ENCODE data around the gene ELMOD3. TPM values are rescaled to one million over a fixed set of nuclear protein-coding genes. Genes with fewer than 3 reads are reported as not detected.
A peak's percentile ranks its signal among the peaks of the same experiment; 100 is the strongest.

Gene ELMOD3
- total RNA-seq, 1 donor from 2014 or later: 25.4 TPM

DNA sequence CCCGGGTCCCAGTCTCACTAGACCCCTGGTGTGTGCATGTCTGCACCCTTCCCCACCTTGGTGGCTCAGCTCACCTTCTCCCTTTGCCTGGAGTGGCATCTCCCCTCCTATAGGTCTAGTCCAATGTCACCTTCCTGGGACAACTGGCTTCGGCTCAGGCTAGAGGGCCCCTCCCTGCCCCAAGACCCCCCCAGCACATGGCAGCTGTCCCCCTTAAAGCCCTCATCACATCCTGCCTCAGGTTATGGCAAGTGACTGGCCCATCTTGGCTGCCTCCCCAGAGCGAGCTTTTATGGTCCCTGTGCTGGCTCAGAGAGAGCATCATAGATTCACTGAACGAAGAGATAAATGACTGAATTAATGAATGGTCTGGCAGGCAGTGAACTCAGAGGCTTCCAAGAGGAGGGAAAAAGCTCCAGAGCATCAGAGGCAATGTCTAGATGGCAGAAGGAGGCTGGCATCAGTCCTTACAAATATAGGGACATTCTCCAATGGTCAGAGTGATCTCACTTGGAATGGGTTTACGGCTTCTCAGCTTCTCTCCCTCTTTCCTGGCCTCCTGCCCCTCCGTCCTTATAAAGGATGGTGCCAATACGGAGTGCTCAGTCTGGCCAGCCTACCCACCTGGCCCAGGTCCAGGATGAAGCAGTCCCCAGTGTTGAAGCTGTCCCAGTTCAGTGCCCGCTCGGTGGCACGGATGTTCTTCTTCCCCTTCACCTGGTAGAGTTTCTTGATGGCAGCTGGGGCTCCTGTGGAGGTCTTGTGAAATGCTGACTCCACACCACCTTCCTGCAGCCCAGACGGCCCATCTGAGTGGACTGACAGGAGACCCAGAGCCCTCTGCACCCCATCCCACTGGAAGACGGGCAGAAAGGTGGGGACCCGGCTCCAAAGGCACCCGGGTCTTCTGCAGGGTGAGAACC, 46.2 kb downstream of the ELMOD3 start:
- Mint-ChIP-seq H3K27me3 (no peaks in the 10 kb centered on the region), H3K36me3 (ENCODE audit: low read depth) (peaks cover 72% of the 10 kb centered on the region), H3K4me1 (peaks cover 31% of the 10 kb centered on the region), H3K9me3 (no peaks in the 10 kb centered on the region), H3K4me3 (no peak overlapping the region), H3K27ac (no peak overlapping the region)
- ChIA-PET CTCF (interaction anchor here (1.4 kb wide), 1 partner anchor 151 kb away, joined by 3 read pairs; no protein-coding TSS in a partner anchor), POLR2A (interaction anchor here (0.6 to 2.1 kb wide), 6 partner anchors 9 to 195 kb away, joined by 3 to 7 read pairs (median 5); partner anchors contain the start of genes CAPG and RNF181)
- TF ChIP-seq, protein P1, sequence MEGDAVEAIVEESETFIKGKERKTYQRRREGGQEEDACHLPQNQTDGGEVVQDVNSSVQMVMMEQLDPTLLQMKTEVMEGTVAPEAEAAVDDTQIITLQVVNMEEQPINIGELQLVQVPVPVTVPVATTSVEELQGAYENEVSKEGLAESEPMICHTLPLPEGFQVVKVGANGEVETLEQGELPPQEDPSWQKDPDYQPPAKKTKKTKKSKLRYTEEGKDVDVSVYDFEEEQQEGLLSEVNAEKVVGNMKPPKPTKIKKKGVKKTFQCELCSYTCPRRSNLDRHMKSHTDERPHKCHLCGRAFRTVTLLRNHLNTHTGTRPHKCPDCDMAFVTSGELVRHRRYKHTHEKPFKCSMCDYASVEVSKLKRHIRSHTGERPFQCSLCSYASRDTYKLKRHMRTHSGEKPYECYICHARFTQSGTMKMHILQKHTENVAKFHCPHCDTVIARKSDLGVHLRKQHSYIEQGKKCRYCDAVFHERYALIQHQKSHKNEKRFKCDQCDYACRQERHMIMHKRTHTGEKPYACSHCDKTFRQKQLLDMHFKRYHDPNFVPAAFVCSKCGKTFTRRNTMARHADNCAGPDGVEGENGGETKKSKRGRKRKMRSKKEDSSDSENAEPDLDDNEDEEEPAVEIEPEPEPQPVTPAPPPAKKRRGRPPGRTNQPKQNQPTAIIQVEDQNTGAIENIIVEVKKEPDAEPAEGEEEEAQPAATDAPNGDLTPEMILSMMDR (IDR thresholded peaks at IDR 0.05): no peak
- ATAC-seq (ENCODE audit: low read depth) (no peak), DNase-seq (no peak)
- intact Hi-C loops (cut with micrococcal nuclease): no loop called here

DNA sequence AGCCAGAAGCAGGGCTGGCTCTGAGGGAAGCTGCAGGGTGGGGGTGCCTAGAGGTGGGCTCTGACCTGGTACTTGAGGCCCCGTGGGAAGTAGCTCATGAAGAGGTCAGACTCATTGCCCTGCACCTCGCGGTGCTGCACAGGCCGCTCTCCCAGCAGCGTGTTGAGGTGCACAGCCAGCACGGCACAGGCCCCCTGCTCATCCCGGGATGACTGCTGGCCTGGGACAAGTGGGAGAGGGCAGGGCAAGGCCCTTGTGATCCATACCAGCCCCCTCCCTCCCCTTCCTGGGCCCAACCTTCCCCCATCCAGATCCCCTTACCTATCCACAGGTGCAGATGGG, 46.9 kb downstream of the ELMOD3 start:
- DNase-seq: no peak
- ATAC-seq (ENCODE audit: low read depth): no peak
- Mint-ChIP-seq H3K27me3 (no peaks in the 10 kb centered on the region), H3K4me3 (no peak overlapping the region), H3K9me3 (no peaks in the 10 kb centered on the region), H3K4me1 (peaks cover 37% of the 10 kb centered on the region), H3K36me3 (ENCODE audit: low read depth) (peaks cover 65% of the 10 kb centered on the region), H3K27ac (no peak overlapping the region)
- CTCF ChIA-PET: interaction anchor here (1.4 kb wide), 1 partner anchor 150 kb away, joined by 3 read pairs; no protein-coding TSS in a partner anchor
- TF ChIP-seq, protein P1 (IDR thresholded peaks at IDR 0.05): no peak
- POLR2A ChIA-PET: interaction anchor here (0.6 to 1.4 kb wide), 7 partner anchors 9 to 194 kb away, joined by 3 to 8 read pairs (median 5); partner anchors contain the start of gene RNF181
- intact Hi-C loops (cut with micrococcal nuclease): no loop called here

DNA sequence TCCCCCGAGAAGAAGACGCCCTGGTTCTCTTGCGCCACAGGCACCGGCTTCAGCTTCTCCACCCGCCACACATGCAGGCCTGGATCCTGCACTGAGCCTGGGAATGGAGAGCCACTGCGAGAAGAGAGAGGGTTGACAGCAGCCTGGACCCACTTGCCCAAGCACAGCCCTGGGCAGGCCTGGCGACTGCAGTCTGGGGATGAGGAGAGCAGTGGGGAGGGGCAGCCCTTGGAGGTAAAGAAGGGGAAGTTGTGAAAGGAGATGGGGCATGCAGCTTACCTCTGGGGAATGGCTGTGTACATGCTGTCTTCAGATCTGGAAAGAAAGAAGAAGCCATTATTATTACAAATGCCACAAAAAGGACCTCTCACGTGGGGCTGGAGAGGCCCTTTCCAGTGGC, 47.3 kb downstream of the ELMOD3 start:
- TF ChIP-seq, protein P1 (IDR thresholded peaks at IDR 0.05): no peak
- H3K36me3 Mint-ChIP-seq (ENCODE audit: low read depth): peaks cover 61% of the 10 kb centered on the region
- peak overlapping the region; percentile 82 for H3K27ac Mint-ChIP-seq
- DNase-seq (no peak), ATAC-seq (ENCODE audit: low read depth) (peak; percentile 57)
- intact Hi-C loops (cut with micrococcal nuclease): no loop called here
- H3K27me3 Mint-ChIP-seq: no peaks in the 10 kb centered on the region
- H3K4me1 Mint-ChIP-seq: peaks cover 40% of the 10 kb centered on the region
- POLR2A ChIA-PET: interaction anchor here (0.6 to 1.4 kb wide), 9 partner anchors 9 to 221 kb away, joined by 3 to 8 read pairs (median 3); partner anchors contain the start of gene RNF181
- no peaks in the 10 kb centered on the region for H3K9me3 Mint-ChIP-seq
- peak overlapping the region; percentile 60 for H3K4me3 Mint-ChIP-seq
- CTCF ChIA-PET: interaction anchor here (1.4 kb wide), 1 partner anchor 150 kb away, joined by 3 read pairs; no protein-coding TSS in a partner anchor

DNA sequence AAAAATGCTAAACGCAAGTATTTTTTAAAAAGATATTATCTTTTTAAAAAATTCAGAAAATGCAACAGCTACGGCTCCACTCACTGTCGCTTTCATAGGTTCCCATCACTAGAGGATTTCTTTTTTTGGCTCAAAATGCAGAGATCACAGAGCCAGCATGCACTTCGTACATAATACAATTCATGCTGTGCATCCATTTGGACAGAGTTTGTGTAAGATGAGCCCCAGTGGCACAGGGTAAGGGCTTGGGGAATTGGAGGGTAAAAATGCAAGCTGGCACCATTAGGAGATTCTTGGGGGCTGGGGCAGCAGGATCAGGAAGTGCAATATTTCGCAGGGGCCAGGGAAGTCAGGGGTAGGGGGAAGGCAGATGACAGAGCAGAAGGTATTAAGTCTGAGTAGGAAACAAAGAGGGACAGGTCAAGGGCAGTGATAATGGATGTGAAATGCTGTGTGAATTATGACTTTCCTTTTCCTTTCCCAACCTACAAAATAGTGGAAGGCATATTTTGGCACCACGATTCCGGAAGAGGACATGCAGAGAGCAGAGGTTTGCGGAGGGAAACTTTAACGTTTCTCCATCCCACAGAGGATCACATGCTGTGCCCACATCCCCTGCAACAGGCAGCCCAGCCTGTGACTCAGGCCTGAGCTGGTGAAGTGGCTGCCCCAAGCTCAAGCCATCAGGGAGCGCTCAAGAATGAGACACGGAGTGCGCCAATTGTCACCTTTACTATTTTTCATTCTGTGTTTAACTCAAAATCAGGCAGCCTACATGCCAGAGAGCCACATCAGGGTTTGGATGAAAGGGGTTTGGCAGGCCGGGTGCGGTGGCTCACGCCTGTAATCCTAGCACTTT, 50.9 kb downstream of the ELMOD3 start:
- Mint-ChIP-seq H3K36me3 (ENCODE audit: low read depth) (peaks cover 28% of the 10 kb centered on the region), H3K4me1 (peaks cover 74% of the 10 kb centered on the region), H3K4me3 (peak overlapping the region; percentile 62), H3K27me3 (no peaks in the 10 kb centered on the region), H3K27ac (peak overlapping the region; percentile 81), H3K9me3 (no peaks in the 10 kb centered on the region)
- ChIA-PET POLR2A (interaction anchor here (0.6 to 1.5 kb wide), 6 partner anchors 13 to 134 kb away, joined by 3 to 11 read pairs (median 4); partner anchors contain the start of genes ELMOD3, MAT2A, RETSAT and TGOLN2), CTCF (interaction anchor here (1.0 to 1.6 kb wide), 2 partner anchors 13 to 14 kb away, joined by 4 to 6 read pairs; no protein-coding TSS in a partner anchor)
- DNase-seq (no peak), ATAC-seq (ENCODE audit: low read depth) (peak; percentile 38)
- TF ChIP-seq, protein P1 (IDR thresholded peaks at IDR 0.05): no peak
- intact Hi-C loops (cut with micrococcal nuclease): no loop called here
